Measurements from ENCODE around the gene MAP4K2.

DNA sequence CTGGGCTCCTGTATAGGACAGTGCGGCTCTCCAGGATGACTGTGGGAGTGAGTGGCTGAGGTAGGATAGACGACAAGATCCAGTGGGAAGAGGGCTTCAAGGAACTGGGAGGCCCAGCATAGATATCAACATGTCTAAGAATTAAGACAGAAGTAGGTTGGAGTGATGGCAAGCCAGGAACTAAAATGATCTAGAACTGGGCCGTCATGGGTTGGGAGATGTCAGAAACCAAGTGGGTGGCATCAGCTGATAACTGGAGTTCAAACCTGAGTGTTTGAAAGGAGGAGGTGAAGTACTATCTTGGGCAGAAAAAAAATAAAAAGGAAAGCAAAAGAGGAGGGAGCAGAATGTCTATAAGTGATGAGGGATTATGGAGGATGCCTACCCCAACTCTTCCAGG lies 14.5 kb upstream of the MAP4K2 start:
- TF ChIP-seq FOXM1 (IDR thresholded peaks at IDR 0.05; ENCODE audit: borderline replicate concordance) (no peak), SP1 (IDR thresholded peaks at IDR 0.05) (no peak), ZNF384 (IDR thresholded peaks at IDR 0.05) (no peak), SUZ12 (IDR thresholded peaks at IDR 0.05) (no peak), FOXA1 (IDR thresholded peaks at IDR 0.05) (no peak)
